DMS53 treated with DMSO at 0.1 percent for 48 hours (cell line): Measurements from ENCODE around the gene PPP2R1A.

Experiments
- DNase-seq: peaks from one replicate; lab custom pipeline; 2025; ENCODE audit not compliant: unreplicated experiment; lab: John Stamatoyannopoulos, UW

Gene PPP2R1A

GRCh38 chr19:52189735-52190486, at the start of gene PPP2R1A:
Gene PPP2R1A, plus strand, starts transcription at chr19:52190052. Its CDS starts 45 bp downstream, at chr19:52190097.
- peak; percentile 99 for DNase-seq

GRCh38 chr19:52141203-52141602, 48.6 kb upstream of the PPP2R1A start:
- no peak for DNase-seq

GRCh38 chr19:52142001-52142595, 47.8 kb upstream of the PPP2R1A start:
- DNase-seq = no peak

- no peak for DNase-seq
Observed at GRCh38 chr19:52148256-52148655, 41.6 kb upstream of the PPP2R1A start.

GRCh38 chr19:52155596-52156359, 34.1 kb upstream of the PPP2R1A start:
- no peak for DNase-seq

- DNase-seq = no peak
Observed at GRCh38 chr19:52170304-52170703, 19.5 kb upstream of the PPP2R1A start.

GRCh38 chr19:52170863-52171320, 19.0 kb upstream of the PPP2R1A start:
- DNase-seq = no peak

- DNase-seq = peak; percentile 59
Observed at GRCh38 chr19:52171321-52172169, 18.3 kb upstream of the PPP2R1A start, which contains the start of gene ZNF836. Gene ZNF836, minus strand, starts transcription at chr19:52171621. Its CDS starts 3,549 bp downstream, at chr19:52168072.

GRCh38 chr19:52172347-52172746, 17.5 kb upstream of the PPP2R1A start:
- DNase-seq = no peak

- DNase-seq = no peak
Observed at GRCh38 chr19:52176574-52176973, 13.3 kb upstream of the PPP2R1A start.

GRCh38 chr19:52187407-52187806, 2.4 kb upstream of the PPP2R1A start:
- DNase-seq = no peak

- no peak for DNase-seq
Observed at GRCh38 chr19:52188822-52189734, 774 bp upstream of the PPP2R1A start.

GRCh38 chr19:52190487-52191293, 838 bp downstream of the PPP2R1A start:
- DNase-seq = no peak

GRCh38 chr19:52191389-52191788, 1.5 kb downstream of the PPP2R1A start:
- DNase-seq = no peak

- no peak for DNase-seq
Observed at GRCh38 chr19:52191951-52192350, 2.1 kb downstream of the PPP2R1A start.

- DNase-seq = no peak
Observed at GRCh38 chr19:52196256-52196967, 6.6 kb downstream of the PPP2R1A start.

GRCh38 chr19:52197964-52198363, 8.1 kb downstream of the PPP2R1A start:
- no peak for DNase-seq

GRCh38 chr19:52198678-52199077, 8.8 kb downstream of the PPP2R1A start:
- DNase-seq = no peak
